Measurements from ENCODE around the gene APCDD1L.
"Not testable (repeated sequence)": the region's sequence is repeated elsewhere in the genome, so short reads cannot be mapped to it uniquely, and the experiment has no call there.

Gene APCDD1L

GRCh38 chr20:58414786-58415185 lies 100.4 kb downstream of the APCDD1L start:
- not testable (repeated sequence) for DNase-seq (ENCODE audit: low read depth)

GRCh38 chr20:58414216-58414615 lies 101.0 kb downstream of the APCDD1L start:
- not testable (repeated sequence) for DNase-seq (ENCODE audit: low read depth)
